Neural progenitor cell (in vitro differentiated cells): ENCODE measurements around the gene KIF16B. TPM values are rescaled to one million over a fixed set of nuclear protein-coding genes. Genes with fewer than 3 reads are reported as not detected.

Source experiments
- DNase-seq: peaks from one replicate; pipeline ENCODE4 v3.0.0-alpha.2; 2016; ENCODE audit warnings: low spot score
- H2AFZ ChIP-seq: fragments of 200-600 bp; sonication (generic); replicated peaks from 2 replicates; pipeline ENCODE4 v1.6.1; 2016; ENCODE audit warnings: antibody characterized with exemption
- H3F3A ChIP-seq: fragments of 200-600 bp; sonication (generic); 2 replicates; pipeline ENCODE4 v1.6.1; 2016; ENCODE audit warnings: antibody characterized with exemption, low read depth
- H3K27ac ChIP-seq: fragments of 200-600 bp; sonication (generic); 2 replicates; pipeline ENCODE4 v1.5.1; 2016; ENCODE audit warnings: mild to moderate bottlenecking
- H3K27me3 ChIP-seq: fragments of 200-600 bp; sonication (generic); 2 replicates; pipeline ENCODE4 v1.6.1; 2016; ENCODE audit warnings: mild to moderate bottlenecking, moderate library complexity
- H3K36me3 ChIP-seq: fragments of 200-600 bp; sonication (generic); 2 replicates; pipeline ENCODE4 v1.5.1; 2016
- H3K4me1 ChIP-seq: fragments of 200-600 bp; sonication (generic); 2 replicates; pipeline ENCODE4 v1.6.1; 2016; ENCODE audit warnings: mixed run types
- H3K4me2 ChIP-seq: fragments of 200-600 bp; sonication (generic); 2 replicates; pipeline ENCODE4 v1.6.1; 2016
- H3K4me3 ChIP-seq: fragments of 200-600 bp; sonication (generic); 2 replicates; pipeline ENCODE4 v1.5.1; 2016
- H3K79me2 ChIP-seq: fragments of 200-600 bp; sonication (generic); 2 replicates; pipeline ENCODE4 v1.6.1; 2016; ENCODE audit warnings: low read depth
- H3K9ac ChIP-seq: fragments of 200-600 bp; sonication (generic); 2 replicates; pipeline ENCODE4 v1.6.1; 2016
- H3K9me3 ChIP-seq: fragments of 200-600 bp; sonication (generic); 2 replicates; pipeline ENCODE4 v1.5.1; 2016; ENCODE audit warnings: low read depth
- H4K20me1 ChIP-seq: fragments of 200-600 bp; sonication (generic); 2 replicates; pipeline ENCODE4 v1.6.1; 2016; ENCODE audit warnings: low read depth
- H3K27ac Mint-ChIP-seq: 3 replicates; pipeline ENCODE4 v1.8.0; 2021; ENCODE audit warnings: mixed read lengths
- H3K27me3 Mint-ChIP-seq: 2 replicates; pipeline ENCODE4 v1.8.0; 2022; ENCODE audit warnings: low read depth, mild to moderate bottlenecking, inconsistent platforms, moderate library complexity, mixed read lengths; ENCODE audit not compliant: insufficient read depth
- H3K36me3 Mint-ChIP-seq: 3 replicates; pipeline ENCODE4 v1.8.0; 2021; ENCODE audit warnings: mixed read lengths
- H3K4me1 Mint-ChIP-seq: 3 replicates; pipeline ENCODE4 v1.8.0; 2021; ENCODE audit warnings: mixed read lengths
- H3K4me3 Mint-ChIP-seq: 3 replicates; pipeline ENCODE4 v1.8.0; 2021; ENCODE audit warnings: mild to moderate bottlenecking, moderate library complexity, mixed read lengths
- H3K9me3 Mint-ChIP-seq: 3 replicates; pipeline ENCODE4 v1.8.0; 2020; ENCODE audit warnings: mixed read lengths
- CTCF ChIP-seq: fragments of 200-600 bp; sonication (generic); IDR thresholded peaks from 2 replicates; pipeline ENCODE4 v1.5.1; 2017; ENCODE audit warnings: antibody characterized with exemption, mild to moderate bottlenecking
- EZH2 ChIP-seq: fragments of 200-600 bp; sonication (generic); IDR thresholded peaks from 2 replicates; pipeline ENCODE4 v1.6.1; 2017; ENCODE audit warnings: antibody characterized with exemption, mild to moderate bottlenecking, moderate library complexity
- EZH2phosphoT487 ChIP-seq: fragments of 200-600 bp; sonication (generic); IDR thresholded peaks from 2 replicates; pipeline ENCODE4 v1.6.1; 2017; ENCODE audit warnings: antibody characterized with exemption
- total RNA-seq: library from RNA; depleted of rRNA; stranded (reverse); fragments of >200 nt; gene quantifications from 2 replicates; pipeline ENCODE4 v1.2.3, GENCODE V29; 2015; ENCODE audit warnings: low replicate concordance

The KIF16B gene
- total RNA-seq, 1 donor from 2014 or later = 15.5 TPM

- Mint-ChIP-seq H3K4me3 (peak overlapping the region; percentile 89), H3K36me3 (no peaks in the 10 kb centered on the region), H3K27me3 (peaks cover 2% of the 10 kb centered on the region), H3K9me3 (no peaks in the 10 kb centered on the region), H3K27ac (no peak overlapping the region), H3K4me1 (peaks cover 35% of the 10 kb centered on the region)
- Histone ChIP-seq H3K9ac (no peak overlapping the region), H3K9me3 (no peaks in the 10 kb centered on the region), H3K27ac (no peak overlapping the region), H3K4me1 (peaks cover 15% of the 10 kb centered on the region), H3K79me2 (peaks cover 17% of the 10 kb centered on the region), H3K4me2 (no peak overlapping the region), H3K4me3 (no peak overlapping the region), H3K36me3 (no peaks in the 10 kb centered on the region), H2AFZ (peak overlapping the region; percentile 37), H3K27me3 (no peaks in the 10 kb centered on the region), H3F3A (peaks cover 27% of the 10 kb centered on the region), H4K20me1 (no peaks in the 10 kb centered on the region)
- TF ChIP-seq CTCF = no peak
- no peak for TF ChIP-seq EZH2phosphoT487
- no peak for TF ChIP-seq EZH2
- peak; percentile 10 for DNase-seq
Observed at GRCh38 chr20:16576219-16576618, 3.0 kb upstream of the KIF16B start.

- TF ChIP-seq EZH2 = no peak
- TF ChIP-seq CTCF = no peak
- TF ChIP-seq EZH2phosphoT487 = no peak
- peak overlapping the region; percentile 88 for H3K4me2 ChIP-seq
- H3K9ac ChIP-seq = no peak overlapping the region
- H3K27me3 ChIP-seq = no peaks in the 10 kb centered on the region
- no peaks in the 10 kb centered on the region for H3K36me3 Mint-ChIP-seq
- peak overlapping the region; percentile 87 for H2AFZ ChIP-seq
- peak overlapping the region; percentile 38 for H3K27ac Mint-ChIP-seq
- peak overlapping the region; percentile 89 for H3K4me3 Mint-ChIP-seq
- peaks cover 39% of the 10 kb centered on the region for H3K4me1 Mint-ChIP-seq
- peak; percentile 30 for DNase-seq
- H3K4me1 ChIP-seq = peaks cover 12% of the 10 kb centered on the region
- no peaks in the 10 kb centered on the region for H3K9me3 Mint-ChIP-seq
- H3F3A ChIP-seq = peaks cover 27% of the 10 kb centered on the region
- peaks cover 2% of the 10 kb centered on the region for H3K27me3 Mint-ChIP-seq
- H3K36me3 ChIP-seq = no peaks in the 10 kb centered on the region
- peak overlapping the region; percentile 56 for H3K4me3 ChIP-seq
- no peaks in the 10 kb centered on the region for H3K9me3 ChIP-seq
- no peaks in the 10 kb centered on the region for H4K20me1 ChIP-seq
- H3K27ac ChIP-seq = no peak overlapping the region
- peaks cover 23% of the 10 kb centered on the region for H3K79me2 ChIP-seq
Observed at GRCh38 chr20:16575390-16576140, 2.3 kb upstream of the KIF16B start.

GRCh38 chr20:16574656-16575355 is 1.6 kb upstream of the KIF16B start:
- Mint-ChIP-seq H3K4me1 (peaks cover 32% of the 10 kb centered on the region), H3K27me3 (peaks cover 2% of the 10 kb centered on the region), H3K27ac (peak overlapping the region; percentile 76), H3K9me3 (no peaks in the 10 kb centered on the region), H3K4me3 (peak overlapping the region; percentile 89), H3K36me3 (no peaks in the 10 kb centered on the region)
- Histone ChIP-seq H3K27me3 (no peaks in the 10 kb centered on the region), H3K4me2 (peak overlapping the region; percentile 88), H4K20me1 (no peaks in the 10 kb centered on the region), H3K36me3 (no peaks in the 10 kb centered on the region), H3K27ac (no peak overlapping the region), H3K9me3 (no peaks in the 10 kb centered on the region), H3K9ac (no peak overlapping the region), H3K79me2 (peaks cover 27% of the 10 kb centered on the region), H3F3A (peaks cover 24% of the 10 kb centered on the region), H2AFZ (peak overlapping the region; percentile 87), H3K4me1 (peaks cover 5% of the 10 kb centered on the region), H3K4me3 (peak overlapping the region; percentile 56)
- DNase-seq = peak; percentile 89
- TF ChIP-seq EZH2 (no peak), CTCF (no peak), EZH2phosphoT487 (no peak)
